Liver (tissue), 9 donors: Measurements from ENCODE around the gene XRRA1. TPM values are rescaled to one million over a fixed set of nuclear protein-coding genes. Genes with fewer than 3 reads are reported as not detected.

ENCODE experiments used
- DNase-seq: peaks from one replicate; pipeline ENCODE4 v3.0.0-alpha.2; 2017; ENCODE audit warnings: low spot score
- H3K27ac ChIP-seq, 2 donors: one replicate each; pipeline ENCODE4 v1.7.0; 2013; ENCODE audit warnings: inconsistent platforms in 2 of 2, low read length in 2 of 2, control low read depth in 1 of 2, low read depth in 1 of 2, mild to moderate bottlenecking in 1 of 2
- H3K27me3 ChIP-seq, 4 donors: one replicate each; pipeline versions ENCODE4 v1.6.1 to v1.7.0; 2013; ENCODE audit warnings: low read length in 3 of 4, inconsistent platforms in 1 of 4, mild to moderate bottlenecking in 1 of 4, moderate library complexity in 1 of 4; ENCODE audit not compliant: control insufficient read depth in 4 of 4, insufficient read depth in 4 of 4
- H3K36me3 ChIP-seq, 4 donors: one replicate each; pipeline versions ENCODE4 v1.6.1 to v1.7.0; 2013; ENCODE audit warnings: low read length in 3 of 4, mild to moderate bottlenecking in 3 of 4, low read depth in 1 of 4, moderate library complexity in 1 of 4; ENCODE audit not compliant: control insufficient read depth in 4 of 4, insufficient read depth in 3 of 4
- H3K4me1 ChIP-seq, 4 donors: one replicate each; pipeline versions ENCODE4 v1.6.1 to v1.7.0; 2013; ENCODE audit warnings: low read length in 3 of 4, mild to moderate bottlenecking in 3 of 4, moderate library complexity in 1 of 4; ENCODE audit not compliant: control insufficient read depth in 4 of 4, insufficient read depth in 4 of 4
- H3K4me3 ChIP-seq, 3 donors: one replicate each; pipeline versions ENCODE4 v1.6.1 to v1.7.0; 2013; ENCODE audit warnings: low read length in 3 of 3, control low read depth in 1 of 3, low read depth in 1 of 3, mild to moderate bottlenecking in 1 of 3
- H3K9ac ChIP-seq, 2 donors: one replicate each; pipeline ENCODE4 v1.7.0; 2013; ENCODE audit warnings: low read length in 2 of 2, mild to moderate bottlenecking in 2 of 2, moderate library complexity in 2 of 2, control low read depth in 1 of 2, low read depth in 1 of 2
- H3K9me3 ChIP-seq, 4 donors: one replicate each; pipeline versions ENCODE4 v1.6.1 to v1.7.0; 2013; ENCODE audit warnings: low read length in 3 of 4; ENCODE audit not compliant: control insufficient read depth in 4 of 4
- CTCF ChIP-seq: fragments of 150-350 bp; IDR thresholded peaks from 2 replicates; pipeline ENCODE4 v1.5.1; 2017; ENCODE audit warnings: improper control_type of control experiment, low read depth, low read length; ENCODE audit not compliant: missing input control
- EGR1 ChIP-seq, 2 donors: IDR thresholded peaks; 2 replicates each; pipeline ENCODE4 v1.6.1; 2016 to 2018; ENCODE audit warnings: antibody characterized with exemption in 2 of 2, low read depth in 2 of 2
- FOXA1 ChIP-seq: IDR thresholded peaks from 2 replicates; pipeline ENCODE4 v1.6.1; 2016; ENCODE audit warnings: antibody characterized with exemption
- FOXA2 ChIP-seq: IDR thresholded peaks from 2 replicates; pipeline ENCODE4 v1.6.1; 2016; ENCODE audit warnings: antibody characterized with exemption
- GABPA ChIP-seq, 2 donors: IDR thresholded peaks in 1 of 2; conservative IDR thresholded peaks in 1 of 2; 2 replicates each; pipeline ENCODE4 v1.6.1; 2016; ENCODE audit warnings: antibody characterized with exemption in 2 of 2, mild to moderate bottlenecking in 1 of 2, moderate library complexity in 1 of 2
- HNF4A ChIP-seq, 2 donors: conservative IDR thresholded peaks; 2 replicates each; pipeline ENCODE4 v1.6.1; 2016; ENCODE audit warnings: antibody characterized with exemption in 2 of 2, mild to moderate bottlenecking in 2 of 2
- HNF4G ChIP-seq: IDR thresholded peaks from 2 replicates; pipeline ENCODE4 v1.6.1; 2016; ENCODE audit warnings: antibody characterized with exemption
- NR2F2 ChIP-seq: IDR thresholded peaks from 2 replicates; pipeline ENCODE4 v1.6.1; 2016; ENCODE audit warnings: antibody characterized with exemption
- RAD21 ChIP-seq, 2 donors: IDR thresholded peaks; 2 replicates each; pipeline ENCODE4 v1.6.1; 2016; ENCODE audit warnings: antibody characterized with exemption in 2 of 2, mild to moderate bottlenecking in 2 of 2
- RXRA ChIP-seq, 2 donors: IDR thresholded peaks; 2 replicates each; pipeline ENCODE4 v1.6.1; 2017 to 2018; ENCODE audit warnings: antibody characterized with exemption in 2 of 2, mild to moderate bottlenecking in 1 of 2
- SP1 ChIP-seq: IDR thresholded peaks from 2 replicates; pipeline ENCODE4 v1.6.1; 2018; ENCODE audit warnings: antibody characterized with exemption, mild to moderate bottlenecking
- TAF1 ChIP-seq: conservative IDR thresholded peaks from 2 replicates; pipeline ENCODE4 v1.6.1; 2016; ENCODE audit warnings: antibody characterized with exemption, mild to moderate bottlenecking
- YY1 ChIP-seq: IDR thresholded peaks from 2 replicates; pipeline ENCODE4 v1.6.1; 2016; ENCODE audit warnings: antibody characterized with exemption, mild to moderate bottlenecking
- WGBS: extraction: QIAGEN DNeasy Blood & Tissue Kit; methylation state at CpG from one replicate; pipeline ENCODE4 v1.1.7; 2013; 5-methylcytosine and 5-hydroxymethylcytosine counted together
- polyA plus RNA-seq, 2 donors: library from polyadenylated mRNA; stranded (reverse) in 1 of 2; unstranded in 1 of 2; fragments of 200-250 nt in 1 of 2; fragments of >200 nt in 1 of 2; fragmentation: Nextera tagmentation in 1 of 2; extraction: Ambion mirVana in 1 of 2; gene quantifications; one replicate each; pipeline versions ENCODE4 v1.2.1 to v1.2.3, GENCODE V29; 2013 to 2015
- total RNA-seq, 2 donors: library from RNA; depleted of rRNA; stranded (reverse); fragments of >200 nt; gene quantifications; one replicate each; pipeline ENCODE4 v1.2.3, GENCODE V29; 2014
- TF ChIP-seq, protein P1 (sequence below): IDR thresholded peaks from 2 replicates; pipeline ENCODE4 v1.6.1; 2016; ENCODE audit warnings: antibody characterized with exemption
- TF ChIP-seq, protein P2 (sequence below): IDR thresholded peaks from 2 replicates; pipeline ENCODE4 v1.6.1; 2016; ENCODE audit warnings: antibody characterized with exemption
- TF ChIP-seq, protein P3 (sequence below): IDR thresholded peaks from 2 replicates; pipeline ENCODE4 v1.6.1; 2016; ENCODE audit warnings: antibody characterized with exemption
- TF ChIP-seq, protein P4 (sequence below): IDR thresholded peaks from 2 replicates; pipeline ENCODE4 v1.6.1; 2016; ENCODE audit warnings: antibody characterized with exemption, mild to moderate bottlenecking
- donor health status: healthy.
- donor health status: healthy.
- donor health status: healthy.
- donor health status: healthy.
- donor health status: healthy.

The XRRA1 gene
- total and polyA plus RNA-seq, 4 donors, result 3.8 to 11.6 (median 5.6) TPM

GRCh38 chr11:74984730-74985129 lies 35.8 kb upstream of the XRRA1 start:
- Histone ChIP-seq H3K4me1 (peaks cover 2 to 46% (median 38%) of the 10 kb centered on the region in 4 donors), H3K27me3 (no peaks in the 10 kb centered on the region), H3K4me3 (no peak overlapping the region), H3K27ac (no peak overlapping the region), H3K9ac (no peak overlapping the region), H3K9me3 (no peaks in the 10 kb centered on the region), H3K36me3 (no peaks in the 10 kb centered on the region)
- TF ChIP-seq TAF1, result no peak
- no peak for TF ChIP-seq HNF4G
- TF ChIP-seq, protein P1, sequence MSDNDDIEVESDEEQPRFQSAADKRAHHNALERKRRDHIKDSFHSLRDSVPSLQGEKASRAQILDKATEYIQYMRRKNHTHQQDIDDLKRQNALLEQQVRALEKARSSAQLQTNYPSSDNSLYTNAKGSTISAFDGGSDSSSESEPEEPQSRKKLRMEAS, result no peak
- no peak for TF ChIP-seq SP1
- no peak for TF ChIP-seq RXRA (IDR thresholded peaks at IDR 0.05)
- TF ChIP-seq RAD21 (IDR thresholded peaks at IDR 0.05), result no peak
- no peak for TF ChIP-seq CTCF
- no peak for TF ChIP-seq GABPA (IDR thresholded peaks at IDR 0.05 in 1 of 2, conservative IDR thresholded peaks at IDR 0.05 in 1 of 2)
- TF ChIP-seq, protein P2, sequence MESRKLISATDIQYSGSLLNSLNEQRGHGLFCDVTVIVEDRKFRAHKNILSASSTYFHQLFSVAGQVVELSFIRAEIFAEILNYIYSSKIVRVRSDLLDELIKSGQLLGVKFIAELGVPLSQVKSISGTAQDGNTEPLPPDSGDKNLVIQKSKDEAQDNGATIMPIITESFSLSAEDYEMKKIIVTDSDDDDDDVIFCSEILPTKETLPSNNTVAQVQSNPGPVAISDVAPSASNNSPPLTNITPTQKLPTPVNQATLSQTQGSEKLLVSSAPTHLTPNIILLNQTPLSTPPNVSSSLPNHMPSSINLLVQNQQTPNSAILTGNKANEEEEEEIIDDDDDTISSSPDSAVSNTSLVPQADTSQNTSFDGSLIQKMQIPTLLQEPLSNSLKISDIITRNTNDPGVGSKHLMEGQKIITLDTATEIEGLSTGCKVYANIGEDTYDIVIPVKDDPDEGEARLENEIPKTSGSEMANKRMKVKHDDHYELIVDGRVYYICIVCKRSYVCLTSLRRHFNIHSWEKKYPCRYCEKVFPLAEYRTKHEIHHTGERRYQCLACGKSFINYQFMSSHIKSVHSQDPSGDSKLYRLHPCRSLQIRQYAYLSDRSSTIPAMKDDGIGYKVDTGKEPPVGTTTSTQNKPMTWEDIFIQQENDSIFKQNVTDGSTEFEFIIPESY, result no peak
- no peak for TF ChIP-seq FOXA2
- TF ChIP-seq NR2F2, result no peak
- TF ChIP-seq FOXA1, result no peak
- no peak for TF ChIP-seq HNF4A (conservative IDR thresholded peaks at IDR 0.05)
- TF ChIP-seq, protein P3, sequence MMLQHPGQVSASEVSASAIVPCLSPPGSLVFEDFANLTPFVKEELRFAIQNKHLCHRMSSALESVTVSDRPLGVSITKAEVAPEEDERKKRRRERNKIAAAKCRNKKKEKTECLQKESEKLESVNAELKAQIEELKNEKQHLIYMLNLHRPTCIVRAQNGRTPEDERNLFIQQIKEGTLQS, result no peak
- 83% methylated on average over 2 of the region's 2 CpGs for WGBS
- DNase-seq, result no peak

- WGBS, result 32% methylated on average over 3 of the region's 3 CpGs
- Histone ChIP-seq H3K9me3 (no peaks in the 10 kb centered on the region), H3K9ac (no peak overlapping the region), H3K4me1 (peaks cover 2 to 41% (median 34%) of the 10 kb centered on the region in 4 donors), H3K27me3 (no peaks in the 10 kb centered on the region), H3K4me3 (no peak overlapping the region), H3K27ac (peak overlapping the region in 1 of 2 donors; percentile 13), H3K36me3 (peaks cover 0 to 1% (median 0%) of the 10 kb centered on the region in 4 donors)
- no peak for DNase-seq
- no peak for TF ChIP-seq FOXA2
- peak; percentile 22 for TF ChIP-seq HNF4G
- TF ChIP-seq, protein P4, sequence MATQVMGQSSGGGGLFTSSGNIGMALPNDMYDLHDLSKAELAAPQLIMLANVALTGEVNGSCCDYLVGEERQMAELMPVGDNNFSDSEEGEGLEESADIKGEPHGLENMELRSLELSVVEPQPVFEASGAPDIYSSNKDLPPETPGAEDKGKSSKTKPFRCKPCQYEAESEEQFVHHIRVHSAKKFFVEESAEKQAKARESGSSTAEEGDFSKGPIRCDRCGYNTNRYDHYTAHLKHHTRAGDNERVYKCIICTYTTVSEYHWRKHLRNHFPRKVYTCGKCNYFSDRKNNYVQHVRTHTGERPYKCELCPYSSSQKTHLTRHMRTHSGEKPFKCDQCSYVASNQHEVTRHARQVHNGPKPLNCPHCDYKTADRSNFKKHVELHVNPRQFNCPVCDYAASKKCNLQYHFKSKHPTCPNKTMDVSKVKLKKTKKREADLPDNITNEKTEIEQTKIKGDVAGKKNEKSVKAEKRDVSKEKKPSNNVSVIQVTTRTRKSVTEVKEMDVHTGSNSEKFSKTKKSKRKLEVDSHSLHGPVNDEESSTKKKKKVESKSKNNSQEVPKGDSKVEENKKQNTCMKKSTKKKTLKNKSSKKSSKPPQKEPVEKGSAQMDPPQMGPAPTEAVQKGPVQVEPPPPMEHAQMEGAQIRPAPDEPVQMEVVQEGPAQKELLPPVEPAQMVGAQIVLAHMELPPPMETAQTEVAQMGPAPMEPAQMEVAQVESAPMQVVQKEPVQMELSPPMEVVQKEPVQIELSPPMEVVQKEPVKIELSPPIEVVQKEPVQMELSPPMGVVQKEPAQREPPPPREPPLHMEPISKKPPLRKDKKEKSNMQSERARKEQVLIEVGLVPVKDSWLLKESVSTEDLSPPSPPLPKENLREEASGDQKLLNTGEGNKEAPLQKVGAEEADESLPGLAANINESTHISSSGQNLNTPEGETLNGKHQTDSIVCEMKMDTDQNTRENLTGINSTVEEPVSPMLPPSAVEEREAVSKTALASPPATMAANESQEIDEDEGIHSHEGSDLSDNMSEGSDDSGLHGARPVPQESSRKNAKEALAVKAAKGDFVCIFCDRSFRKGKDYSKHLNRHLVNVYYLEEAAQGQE, result no peak
- peak; percentile 47 to 58 for TF ChIP-seq HNF4A (conservative IDR thresholded peaks at IDR 0.05)
- TF ChIP-seq TAF1, result no peak
- no peak for TF ChIP-seq YY1
- peak in 1 of 2 donors; percentile 14 for TF ChIP-seq RXRA (IDR thresholded peaks at IDR 0.05)
- no peak for TF ChIP-seq FOXA1
- TF ChIP-seq SP1, result no peak
- TF ChIP-seq NR2F2, result no peak
- no peak for TF ChIP-seq EGR1 (IDR thresholded peaks at IDR 0.05; ENCODE audit: low read depth in 2 of 2)
These were observed 35.2 kb upstream of the XRRA1 start for GRCh38 chr11:74984070-74984469.
